T-helper 2 cell treated with Interferon-gamma antibody and Interleukin-4, amounts not matched to agents 100 ng/mL and 5 ng/mL, for 36 hours (primary cell): Measurements from ENCODE around the gene AK1. TPM values are rescaled to one million over a fixed set of nuclear protein-coding genes. Genes with fewer than 3 reads are reported as not detected.
"Not testable (repeated sequence)": the region's sequence is repeated elsewhere in the genome, so short reads cannot be mapped to it uniquely, and the experiment has no call there.

Source experiments
- intact Hi-C: fragments of 100-400 bp; cut with micrococcal nuclease; formaldehyde crosslinking; loops from one replicate; pipeline ENCODE4 v1.15.1; 2023
- total RNA-seq: library from RNA; stranded (reverse); gene quantifications from 2 replicates; pipeline ENCODE4 v1.2.3, GENCODE V29; 2022

Gene AK1
- total RNA-seq, 1 donor from 2014 or later = 44.5 TPM

GRCh38 chr9:127850286-127850830 lies 27.1 kb downstream of the AK1 start:
- intact Hi-C loops = no loop called here

- intact Hi-C loops = no loop called here
These were observed 28.5 kb downstream of the AK1 start for GRCh38 chr9:127848756-127849504.

- intact Hi-C loops = no loop called here
These were observed 29.4 kb downstream of the AK1 start for GRCh38 chr9:127847833-127848755.

GRCh38 chr9:127847178-127847510 lies 30.3 kb downstream of the AK1 start:
- intact Hi-C loops = no loop called here

- intact Hi-C loops = no loop called here
These were observed 30.9 kb downstream of the AK1 start for GRCh38 chr9:127846443-127847177.

GRCh38 chr9:127845619-127846018 lies 31.9 kb downstream of the AK1 start:
- intact Hi-C loops = not testable (repeated sequence)

- intact Hi-C loops = no loop called here
These were observed 32.6 kb downstream of the AK1 start for GRCh38 chr9:127844821-127845359.

GRCh38 chr9:127841087-127841835 lies 36.2 kb downstream of the AK1 start:
- intact Hi-C loops = no loop called here

- intact Hi-C loops = no loop called here
These were observed 38.9 kb downstream of the AK1 start for GRCh38 chr9:127838375-127839078.

GRCh38 chr9:127837346-127837745 lies 40.1 kb downstream of the AK1 start:
- intact Hi-C loops = no loop called here

GRCh38 chr9:127836561-127836960 lies 40.9 kb downstream of the AK1 start:
- intact Hi-C loops = not testable (repeated sequence)

GRCh38 chr9:127835991-127836516 lies 41.4 kb downstream of the AK1 start:
- intact Hi-C loops = no loop called here

- intact Hi-C loops = no loop called here
These were observed 43.9 kb downstream of the AK1 start for GRCh38 chr9:127833555-127833954.

GRCh38 chr9:127832248-127832647 lies 45.2 kb downstream of the AK1 start:
- intact Hi-C loops = no loop called here

GRCh38 chr9:127829205-127829906 lies 48.1 kb downstream of the AK1 start:
- intact Hi-C loops = no loop called here

GRCh38 chr9:127828262-127829031 lies 49.0 kb downstream of the AK1 start:
- intact Hi-C loops = no loop called here

GRCh38 chr9:127826253-127826913 lies 51.1 kb downstream of the AK1 start:
- intact Hi-C loops = no loop called here
